Measurements from ENCODE around the gene INPP5E. TPM values are rescaled to one million over a fixed set of nuclear protein-coding genes. Genes with fewer than 3 reads are reported as not detected.

The INPP5E gene
- total RNA-seq, 3 donors from 2014 or later: 9.5 to 14.4 (median 9.6) TPM

DNA sequence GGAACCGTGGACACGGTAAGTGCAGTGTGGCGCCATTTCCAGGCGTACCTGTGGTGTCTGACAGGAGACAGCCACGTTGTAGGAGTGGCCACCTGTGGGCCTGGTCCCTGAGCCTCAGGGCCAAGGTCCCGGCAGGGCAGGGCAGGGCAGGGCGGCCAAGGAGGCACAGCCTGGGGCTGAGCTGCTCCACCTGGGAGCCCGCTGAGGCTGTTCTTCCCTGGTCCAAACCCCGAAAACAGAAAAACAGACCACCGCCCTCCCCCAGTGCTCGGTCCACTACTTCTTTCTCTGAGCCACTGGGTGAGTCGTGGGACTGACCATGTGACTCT lies 20.6 kb downstream of the INPP5E start:
- H3K9me3 ChIP-seq: no peaks in the 10 kb centered on the region
- no peak overlapping the region for H3K4me3 ChIP-seq
- TF ChIP-seq, protein P1, sequence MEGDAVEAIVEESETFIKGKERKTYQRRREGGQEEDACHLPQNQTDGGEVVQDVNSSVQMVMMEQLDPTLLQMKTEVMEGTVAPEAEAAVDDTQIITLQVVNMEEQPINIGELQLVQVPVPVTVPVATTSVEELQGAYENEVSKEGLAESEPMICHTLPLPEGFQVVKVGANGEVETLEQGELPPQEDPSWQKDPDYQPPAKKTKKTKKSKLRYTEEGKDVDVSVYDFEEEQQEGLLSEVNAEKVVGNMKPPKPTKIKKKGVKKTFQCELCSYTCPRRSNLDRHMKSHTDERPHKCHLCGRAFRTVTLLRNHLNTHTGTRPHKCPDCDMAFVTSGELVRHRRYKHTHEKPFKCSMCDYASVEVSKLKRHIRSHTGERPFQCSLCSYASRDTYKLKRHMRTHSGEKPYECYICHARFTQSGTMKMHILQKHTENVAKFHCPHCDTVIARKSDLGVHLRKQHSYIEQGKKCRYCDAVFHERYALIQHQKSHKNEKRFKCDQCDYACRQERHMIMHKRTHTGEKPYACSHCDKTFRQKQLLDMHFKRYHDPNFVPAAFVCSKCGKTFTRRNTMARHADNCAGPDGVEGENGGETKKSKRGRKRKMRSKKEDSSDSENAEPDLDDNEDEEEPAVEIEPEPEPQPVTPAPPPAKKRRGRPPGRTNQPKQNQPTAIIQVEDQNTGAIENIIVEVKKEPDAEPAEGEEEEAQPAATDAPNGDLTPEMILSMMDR (IDR thresholded peaks at IDR 0.05): no peak
- intact Hi-C loops (cut with DNase I, micrococcal nuclease): no loop called here
- ATAC-seq (peak; percentile 17), DNase-seq (no peak)
- H3K4me1 ChIP-seq (ENCODE audit: low read depth): no peaks in the 10 kb centered on the region
- peaks cover 12% of the 10 kb centered on the region for H3K36me3 ChIP-seq (ENCODE audit: low read depth)

DNA sequence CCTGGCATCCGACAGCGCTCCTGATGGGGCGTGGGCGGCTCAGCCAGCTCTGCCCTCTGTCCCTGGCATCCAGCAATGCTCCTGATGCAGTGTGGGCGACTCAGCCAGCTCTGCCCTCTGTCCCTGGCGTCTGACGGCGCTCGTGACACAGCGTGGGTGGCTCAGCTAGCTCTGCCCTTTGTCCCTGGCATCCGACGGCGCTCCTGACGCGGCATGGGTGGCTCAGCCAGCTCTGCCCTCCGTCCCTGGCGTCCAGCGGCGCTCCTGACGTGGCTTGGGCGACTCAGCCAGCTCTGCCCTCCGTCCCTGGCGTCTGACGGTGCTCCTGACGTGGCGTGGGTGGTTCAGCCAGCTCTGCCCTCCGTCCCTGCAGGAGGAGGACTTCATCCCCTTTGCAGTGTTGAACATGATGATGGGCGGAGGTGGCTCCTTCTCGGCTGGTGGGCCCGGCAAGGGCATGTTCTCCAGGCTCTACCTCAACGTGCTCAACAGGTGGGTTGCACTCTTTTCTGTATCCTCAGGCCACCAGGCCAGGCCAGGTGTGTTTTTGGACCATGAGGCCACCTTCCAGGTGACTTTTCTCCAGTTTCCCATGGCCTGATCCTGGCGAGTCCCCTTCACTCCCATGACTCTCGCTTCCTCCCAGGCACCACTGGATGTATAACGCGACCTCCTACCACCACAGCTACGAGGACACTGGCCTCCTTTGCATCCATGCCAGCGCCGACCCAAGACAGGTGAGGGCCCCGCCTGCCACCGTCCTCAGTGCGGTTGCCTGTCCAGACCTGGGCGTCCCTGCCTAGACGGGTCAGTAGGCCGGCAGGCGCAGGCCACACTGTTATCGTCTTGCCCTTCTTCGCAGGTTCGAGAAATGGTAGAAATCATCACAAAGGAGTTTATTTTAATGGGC lies 21.2 kb downstream of the INPP5E start:
- DNase-seq: no peak
- no peak for ATAC-seq
- intact Hi-C loops (cut with DNase I, micrococcal nuclease): no loop called here
- no peak overlapping the region for H3K4me3 ChIP-seq
- TF ChIP-seq, protein P1 (IDR thresholded peaks at IDR 0.05): no peak
- H3K36me3 ChIP-seq (ENCODE audit: low read depth): peaks cover 12% of the 10 kb centered on the region
- H3K9me3 ChIP-seq: no peaks in the 10 kb centered on the region
- no peaks in the 10 kb centered on the region for H3K4me1 ChIP-seq (ENCODE audit: low read depth)

DNA sequence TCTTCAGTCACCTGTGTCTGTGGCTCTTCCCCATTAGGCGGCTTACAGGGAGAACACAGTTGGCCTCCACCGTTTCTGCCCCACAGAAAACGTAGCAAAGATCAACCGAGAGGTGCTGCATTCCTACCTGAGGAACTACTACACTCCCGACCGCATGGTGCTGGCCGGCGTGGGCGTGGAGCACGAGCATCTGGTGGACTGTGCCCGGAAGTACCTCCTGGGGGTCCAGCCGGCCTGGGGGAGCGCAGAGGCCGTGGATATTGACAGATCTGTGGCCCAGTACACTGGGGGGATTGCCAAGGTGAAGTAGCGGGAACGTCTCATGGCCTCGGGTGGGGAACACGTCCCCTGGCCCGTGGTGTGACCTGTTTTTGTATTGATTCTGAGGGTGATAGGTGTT lies 22.7 kb downstream of the INPP5E start:
- H3K4me1 ChIP-seq (ENCODE audit: low read depth): peaks cover 1% of the 10 kb centered on the region
- ATAC-seq: no peak
- peaks cover 15% of the 10 kb centered on the region for H3K36me3 ChIP-seq (ENCODE audit: low read depth)
- TF ChIP-seq, protein P1 (IDR thresholded peaks at IDR 0.05): no peak
- no peaks in the 10 kb centered on the region for H3K9me3 ChIP-seq
- DNase-seq: no peak
- H3K4me3 ChIP-seq: no peak overlapping the region
- intact Hi-C loops (cut with DNase I, micrococcal nuclease): no loop called here

DNA sequence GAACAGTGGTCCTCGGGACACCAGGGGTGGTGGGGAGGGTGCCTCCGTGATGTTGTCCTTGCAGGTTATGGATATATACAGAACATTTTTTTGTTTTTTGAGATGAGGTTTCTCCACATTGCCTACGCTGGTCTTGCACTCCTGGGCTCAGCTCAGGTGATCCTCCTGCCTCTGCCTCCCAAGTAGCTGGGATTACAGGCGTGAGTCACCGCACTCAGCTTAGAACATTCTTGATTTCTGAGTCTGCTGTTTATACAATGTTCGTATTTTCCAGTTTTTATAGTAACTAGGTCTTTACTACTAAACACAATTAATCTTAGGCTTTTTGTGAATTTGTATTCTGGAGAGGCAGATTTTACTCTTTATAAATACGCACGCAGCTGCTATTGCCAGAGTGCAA lies 23.2 kb downstream of the INPP5E start:
- intact Hi-C loops (cut with DNase I, micrococcal nuclease): no loop called here
- no peak overlapping the region for H3K4me3 ChIP-seq
- no peak for ATAC-seq
- H3K9me3 ChIP-seq: no peaks in the 10 kb centered on the region
- TF ChIP-seq, protein P1 (IDR thresholded peaks at IDR 0.05): no peak
- H3K4me1 ChIP-seq (ENCODE audit: low read depth): peaks cover 6% of the 10 kb centered on the region
- H3K36me3 ChIP-seq (ENCODE audit: low read depth): peaks cover 15% of the 10 kb centered on the region
- no peak for DNase-seq

DNA sequence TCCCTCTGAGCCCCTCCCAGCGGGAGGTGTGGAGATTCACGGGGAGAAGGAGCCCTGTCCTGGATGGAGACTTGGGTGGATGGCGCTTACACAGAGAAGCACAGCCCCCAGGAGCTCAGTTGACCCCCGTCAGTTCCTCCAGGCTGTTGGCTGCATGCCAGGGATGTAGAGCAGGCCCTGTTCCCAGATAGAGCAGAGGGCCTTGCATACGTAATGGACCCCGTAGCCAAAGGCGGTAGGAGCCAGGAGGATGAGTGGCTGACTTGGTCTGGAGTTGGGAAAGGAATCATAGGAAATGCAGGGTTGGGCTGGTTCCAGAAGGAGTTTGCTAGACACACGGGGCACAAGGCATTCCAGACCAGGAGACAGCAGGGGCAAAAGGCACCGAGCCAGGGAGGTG lies 26.7 kb downstream of the INPP5E start:
- DNase-seq (no peak), ATAC-seq (no peak)
- Histone ChIP-seq H3K4me1 (ENCODE audit: low read depth) (peaks cover 16% of the 10 kb centered on the region), H3K4me3 (no peak overlapping the region), H3K9me3 (no peaks in the 10 kb centered on the region), H3K36me3 (ENCODE audit: low read depth) (peaks cover 9% of the 10 kb centered on the region)
- TF ChIP-seq, protein P1 (IDR thresholded peaks at IDR 0.05): no peak
- intact Hi-C loops (cut with DNase I, micrococcal nuclease): no loop called here
